HL-60 (cell line): Measurements from ENCODE around the gene SPHK1.

Source experiments
- GABPA ChIP-seq: IDR thresholded peaks from 2 replicates; pipeline ENCODE4 v1.6.1; 2012; ENCODE audit warnings: low read depth
- POLR2AphosphoS5 ChIP-seq: IDR thresholded peaks from 2 replicates; pipeline ENCODE4 v1.6.1; 2012; ENCODE audit warnings: low read depth
- REST ChIP-seq: IDR thresholded peaks from 2 replicates; pipeline ENCODE4 v1.6.1; 2012; ENCODE audit warnings: low read depth; ENCODE audit not compliant: insufficient replicate concordance
- SPI1 ChIP-seq: IDR thresholded peaks from 2 replicates; pipeline ENCODE4 v1.6.1; 2012; ENCODE audit warnings: low read depth, mild to moderate bottlenecking, borderline replicate concordance
- TF ChIP-seq, protein P1 (sequence below): IDR thresholded peaks from one replicate; pipeline ENCODE4 v1.5.1; 2011; ENCODE audit warnings: low read length, control low read depth, inconsistent platforms; ENCODE audit not compliant: insufficient read depth

GRCh38 chr17:76431509-76431908, 47.1 kb downstream of the SPHK1 start:
- TF ChIP-seq, protein P1, sequence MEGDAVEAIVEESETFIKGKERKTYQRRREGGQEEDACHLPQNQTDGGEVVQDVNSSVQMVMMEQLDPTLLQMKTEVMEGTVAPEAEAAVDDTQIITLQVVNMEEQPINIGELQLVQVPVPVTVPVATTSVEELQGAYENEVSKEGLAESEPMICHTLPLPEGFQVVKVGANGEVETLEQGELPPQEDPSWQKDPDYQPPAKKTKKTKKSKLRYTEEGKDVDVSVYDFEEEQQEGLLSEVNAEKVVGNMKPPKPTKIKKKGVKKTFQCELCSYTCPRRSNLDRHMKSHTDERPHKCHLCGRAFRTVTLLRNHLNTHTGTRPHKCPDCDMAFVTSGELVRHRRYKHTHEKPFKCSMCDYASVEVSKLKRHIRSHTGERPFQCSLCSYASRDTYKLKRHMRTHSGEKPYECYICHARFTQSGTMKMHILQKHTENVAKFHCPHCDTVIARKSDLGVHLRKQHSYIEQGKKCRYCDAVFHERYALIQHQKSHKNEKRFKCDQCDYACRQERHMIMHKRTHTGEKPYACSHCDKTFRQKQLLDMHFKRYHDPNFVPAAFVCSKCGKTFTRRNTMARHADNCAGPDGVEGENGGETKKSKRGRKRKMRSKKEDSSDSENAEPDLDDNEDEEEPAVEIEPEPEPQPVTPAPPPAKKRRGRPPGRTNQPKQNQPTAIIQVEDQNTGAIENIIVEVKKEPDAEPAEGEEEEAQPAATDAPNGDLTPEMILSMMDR = no peak
- no peak for TF ChIP-seq POLR2AphosphoS5
- TF ChIP-seq REST = no peak
- no peak for TF ChIP-seq GABPA
- TF ChIP-seq SPI1 = no peak
